DOHH2 (cell line): Measurements from ENCODE around the gene TMED10.

Source experiments
- EZH2phosphoT487 ChIP-seq: fragments of 200-600 bp; sonication (generic); IDR thresholded peaks from 2 replicates; pipeline ENCODE4 v1.6.1; 2017; ENCODE audit warnings: borderline replicate concordance, mild to moderate bottlenecking, antibody characterized with exemption, low read length, moderate library complexity, mixed read lengths
- TF ChIP-seq, protein P1 (sequence below): fragments of 200-600 bp; sonication (generic); IDR thresholded peaks from one replicate; pipeline ENCODE4 v1.5.1; 2014; ENCODE audit warnings: antibody characterized with exemption, mild to moderate bottlenecking, low read depth, low read length; ENCODE audit not compliant: poor library complexity, severe bottlenecking

GRCh38 chr14:75224561-75224960 lies 48.1 kb upstream of the TMED10 start:
- TF ChIP-seq, protein P1, sequence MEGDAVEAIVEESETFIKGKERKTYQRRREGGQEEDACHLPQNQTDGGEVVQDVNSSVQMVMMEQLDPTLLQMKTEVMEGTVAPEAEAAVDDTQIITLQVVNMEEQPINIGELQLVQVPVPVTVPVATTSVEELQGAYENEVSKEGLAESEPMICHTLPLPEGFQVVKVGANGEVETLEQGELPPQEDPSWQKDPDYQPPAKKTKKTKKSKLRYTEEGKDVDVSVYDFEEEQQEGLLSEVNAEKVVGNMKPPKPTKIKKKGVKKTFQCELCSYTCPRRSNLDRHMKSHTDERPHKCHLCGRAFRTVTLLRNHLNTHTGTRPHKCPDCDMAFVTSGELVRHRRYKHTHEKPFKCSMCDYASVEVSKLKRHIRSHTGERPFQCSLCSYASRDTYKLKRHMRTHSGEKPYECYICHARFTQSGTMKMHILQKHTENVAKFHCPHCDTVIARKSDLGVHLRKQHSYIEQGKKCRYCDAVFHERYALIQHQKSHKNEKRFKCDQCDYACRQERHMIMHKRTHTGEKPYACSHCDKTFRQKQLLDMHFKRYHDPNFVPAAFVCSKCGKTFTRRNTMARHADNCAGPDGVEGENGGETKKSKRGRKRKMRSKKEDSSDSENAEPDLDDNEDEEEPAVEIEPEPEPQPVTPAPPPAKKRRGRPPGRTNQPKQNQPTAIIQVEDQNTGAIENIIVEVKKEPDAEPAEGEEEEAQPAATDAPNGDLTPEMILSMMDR = no peak
- no peak for TF ChIP-seq EZH2phosphoT487
